ENCODE results near the gene ZEB2.
A peak's percentile ranks its signal among the peaks of the same experiment; 100 is the strongest.

Gene ZEB2

DNA sequence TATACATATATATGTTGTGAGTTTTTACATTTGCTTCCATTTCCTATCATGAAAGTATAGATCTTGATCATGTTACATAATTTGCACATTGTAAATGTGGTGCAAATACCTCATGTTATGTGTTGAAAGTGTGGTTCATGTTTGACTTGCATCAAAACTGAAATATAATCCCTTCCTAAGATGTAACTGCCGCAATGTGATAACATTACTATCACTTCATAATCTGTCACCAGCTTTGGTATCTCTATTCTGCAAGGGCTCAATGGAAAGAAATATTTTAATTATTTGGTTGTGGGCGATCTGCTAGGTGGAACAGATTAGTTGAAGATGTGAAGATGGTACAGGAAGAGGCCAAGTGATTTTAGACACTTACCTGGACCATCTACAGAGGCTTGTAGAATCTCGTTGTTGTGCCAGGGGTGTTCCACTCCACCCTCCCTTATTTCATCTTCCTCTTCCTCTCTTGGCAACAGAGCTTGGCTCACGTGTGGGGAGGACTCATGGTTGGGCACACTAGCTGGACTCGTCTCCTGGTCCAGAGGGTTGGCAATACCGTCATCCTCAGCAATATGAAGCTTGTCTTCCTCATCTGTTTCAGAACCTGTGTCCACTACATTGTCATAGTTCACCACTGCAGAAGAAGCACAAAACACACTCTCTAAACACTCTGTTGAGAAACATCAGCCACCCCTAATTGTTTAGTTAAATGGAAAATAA is 90.4 kb downstream of the ZEB2 start:
- ChIA-PET POLR2A (no interaction called here), CTCF (interaction anchor here (1.0 to 1.5 kb wide), 4 partner anchors 8 to 30 kb away, joined by 3 to 4 read pairs (median 4); no protein-coding TSS in a partner anchor)
- 86% methylated on average over 3 of the region's 6 CpGs for WGBS (ENCODE audit: insufficient coverage)
- Histone ChIP-seq H3K27ac (ENCODE audit: insufficient read depth in 1 of 2, low read depth in 1 of 2, low read length in 2 of 2, poor library complexity in 1 of 2, severe bottlenecking in 2 of 2) (no peak overlapping the region), H3K9me3 (ENCODE audit: control extremely low read depth in 1 of 5, control insufficient read depth in 4 of 5, insufficient read depth in 2 of 5, low read depth in 1 of 5, low read length in 4 of 5) (no peaks in the 10 kb centered on the region), H3K27me3 (replicated peaks in 2 of 5; ENCODE audit: control insufficient read depth in 4 of 5, insufficient read depth in 5 of 5, low read length in 4 of 5) (no peaks in the 10 kb centered on the region), H3K4me1 (ENCODE audit: control extremely low read depth in 1 of 4, control insufficient read depth in 4 of 4, insufficient read depth in 4 of 4, low read length in 3 of 4) (peaks cover 16 to 51% (median 35%) of the 10 kb centered on the region in 4 experiments), H3K36me3 (ENCODE audit: control insufficient read depth in 4 of 4, insufficient read depth in 4 of 4, low read length in 3 of 4) (peaks cover 12 to 51% (median 27%) of the 10 kb centered on the region in 4 experiments), H3K4me3 (ENCODE audit: control insufficient read depth in 1 of 7, extremely low read depth in 1 of 7, insufficient read depth in 4 of 7, low read depth in 2 of 7, low read length in 6 of 7) (no peak overlapping the region)
- DNase-seq, result no peak

DNA sequence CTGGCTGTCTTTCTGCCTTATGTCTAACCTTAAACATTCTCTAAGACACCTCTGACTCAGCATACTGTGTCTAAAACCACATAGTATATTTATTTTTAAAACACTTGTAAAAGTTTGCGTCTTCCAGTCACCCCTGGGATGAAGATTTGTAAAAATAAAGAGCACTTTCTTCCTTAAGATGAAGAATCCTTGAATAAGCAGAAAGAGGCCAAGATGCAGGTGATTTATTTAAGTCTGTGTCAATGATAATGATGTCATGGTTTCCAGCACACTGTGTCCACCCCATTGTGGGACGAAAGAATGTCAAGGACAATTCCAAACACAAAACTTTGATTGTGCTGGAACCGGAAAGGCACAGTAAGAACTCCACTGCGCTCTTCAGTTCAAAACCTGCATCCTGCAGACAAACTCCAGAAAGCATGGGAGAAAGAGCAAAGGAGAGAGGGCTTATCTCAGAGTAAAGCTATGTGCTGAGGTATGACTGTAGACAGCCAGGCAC is 92.9 kb downstream of the ZEB2 start:
- Histone ChIP-seq H3K4me1 (ENCODE audit: control extremely low read depth in 1 of 4, control insufficient read depth in 4 of 4, insufficient read depth in 4 of 4, low read length in 3 of 4) (peaks cover 8 to 35% (median 30%) of the 10 kb centered on the region in 4 experiments), H3K9me3 (ENCODE audit: control extremely low read depth in 1 of 5, control insufficient read depth in 4 of 5, insufficient read depth in 2 of 5, low read depth in 1 of 5, low read length in 4 of 5) (no peaks in the 10 kb centered on the region), H3K36me3 (ENCODE audit: control insufficient read depth in 4 of 4, insufficient read depth in 4 of 4, low read length in 3 of 4) (peaks cover 15 to 60% (median 34%) of the 10 kb centered on the region in 4 experiments), H3K27ac (ENCODE audit: insufficient read depth in 1 of 2, low read depth in 1 of 2, low read length in 2 of 2, poor library complexity in 1 of 2, severe bottlenecking in 2 of 2) (peak overlapping the region in 1 of 2 experiments; percentile 36), H3K4me3 (ENCODE audit: control insufficient read depth in 1 of 7, extremely low read depth in 1 of 7, insufficient read depth in 4 of 7, low read depth in 2 of 7, low read length in 6 of 7) (no peak overlapping the region), H3K27me3 (replicated peaks in 2 of 5; ENCODE audit: control insufficient read depth in 4 of 5, insufficient read depth in 5 of 5, low read length in 4 of 5) (no peaks in the 10 kb centered on the region)
- no peak for DNase-seq
- ChIA-PET POLR2A (no interaction called here), CTCF (no interaction called here)
- whole genome bisulfite sequencing (ENCODE audit: insufficient coverage), result 80% methylated on average over 3 of the region's 4 CpGs

DNA sequence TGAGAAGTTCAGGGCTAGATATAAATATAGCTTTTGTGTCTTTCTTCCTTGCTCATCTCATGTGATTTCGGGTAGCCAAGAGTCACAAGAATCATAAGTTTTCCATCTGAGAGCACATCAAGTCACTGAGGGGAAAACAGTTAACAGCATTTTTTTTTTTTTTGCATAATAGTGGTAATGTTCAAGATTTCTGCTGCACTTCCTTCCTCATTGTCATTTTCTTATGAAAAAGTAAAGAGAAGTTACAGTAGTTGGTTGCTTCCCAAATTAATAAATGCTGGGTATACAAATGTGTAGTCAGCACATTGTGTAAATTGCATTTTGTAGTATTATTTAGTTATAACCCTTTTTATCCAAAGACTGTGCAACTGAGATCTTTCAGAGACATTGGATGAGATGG is 93.6 kb downstream of the ZEB2 start:
- Histone ChIP-seq H3K4me3 (ENCODE audit: control insufficient read depth in 1 of 7, extremely low read depth in 1 of 7, insufficient read depth in 4 of 7, low read depth in 2 of 7, low read length in 6 of 7) (no peak overlapping the region), H3K9me3 (ENCODE audit: control extremely low read depth in 1 of 5, control insufficient read depth in 4 of 5, insufficient read depth in 2 of 5, low read depth in 1 of 5, low read length in 4 of 5) (no peaks in the 10 kb centered on the region), H3K27ac (ENCODE audit: insufficient read depth in 1 of 2, low read depth in 1 of 2, low read length in 2 of 2, poor library complexity in 1 of 2, severe bottlenecking in 2 of 2) (no peak overlapping the region), H3K4me1 (ENCODE audit: control extremely low read depth in 1 of 4, control insufficient read depth in 4 of 4, insufficient read depth in 4 of 4, low read length in 3 of 4) (peaks cover 8 to 31% (median 27%) of the 10 kb centered on the region in 4 experiments), H3K27me3 (replicated peaks in 2 of 5; ENCODE audit: control insufficient read depth in 4 of 5, insufficient read depth in 5 of 5, low read length in 4 of 5) (no peaks in the 10 kb centered on the region), H3K36me3 (ENCODE audit: control insufficient read depth in 4 of 4, insufficient read depth in 4 of 4, low read length in 3 of 4) (peaks cover 15 to 66% (median 37%) of the 10 kb centered on the region in 4 experiments)
- DNase-seq, result peak in 2 of 3 donors; percentile 42 to 43
- WGBS (ENCODE audit: insufficient coverage), result no CpG with 5 or more reads among the region's 1 CpG
- ChIA-PET CTCF (no interaction called here), POLR2A (interaction anchor here (0.7 kb wide), 1 partner anchor 231 kb away, joined by 3 read pairs; no protein-coding TSS in a partner anchor)

DNA sequence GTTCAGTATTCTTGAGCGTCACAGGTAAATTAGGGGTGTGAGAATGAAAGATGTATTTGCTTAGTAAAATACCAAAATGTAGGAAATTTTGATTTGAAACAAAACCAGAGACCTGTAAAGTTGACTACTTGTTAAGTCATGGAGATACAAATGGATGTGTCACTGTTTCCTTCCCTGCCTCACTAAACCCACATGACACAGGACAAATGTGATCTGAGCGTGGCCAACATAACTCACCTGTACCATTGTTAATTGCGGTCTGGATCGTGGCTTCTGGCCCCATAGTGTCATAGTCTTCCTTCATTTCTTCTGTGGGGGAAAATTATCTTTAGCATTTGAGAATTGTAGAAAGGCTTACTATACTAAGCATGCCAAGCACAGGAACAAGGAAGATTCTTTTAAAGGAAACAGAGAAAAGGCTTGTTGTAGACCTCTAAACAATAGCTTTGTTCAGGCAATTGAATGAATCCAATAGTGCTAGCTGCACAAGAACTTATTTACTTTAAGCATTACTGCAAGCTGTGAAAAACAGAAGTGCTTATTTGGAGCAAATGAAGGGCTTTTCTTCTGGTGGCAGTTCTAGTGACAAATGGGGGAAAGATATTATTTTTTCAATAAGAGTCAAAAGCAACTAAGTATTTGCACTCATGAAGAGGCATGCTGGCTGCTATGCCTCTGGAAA is 95.2 kb downstream of the ZEB2 start:
- peak in 1 of 3 donors; percentile 44 for DNase-seq
- H3K4me1 ChIP-seq (ENCODE audit: control extremely low read depth in 1 of 4, control insufficient read depth in 4 of 4, insufficient read depth in 4 of 4, low read length in 3 of 4), result peaks cover 6 to 28% (median 24%) of the 10 kb centered on the region in 4 experiments
- peaks cover 14 to 73% (median 49%) of the 10 kb centered on the region in 4 experiments for H3K36me3 ChIP-seq (ENCODE audit: control insufficient read depth in 4 of 4, insufficient read depth in 4 of 4, low read length in 3 of 4)
- no peak overlapping the region for H3K27ac ChIP-seq (ENCODE audit: insufficient read depth in 1 of 2, low read depth in 1 of 2, low read length in 2 of 2, poor library complexity in 1 of 2, severe bottlenecking in 2 of 2)
- H3K9me3 ChIP-seq (ENCODE audit: control extremely low read depth in 1 of 5, control insufficient read depth in 4 of 5, insufficient read depth in 2 of 5, low read depth in 1 of 5, low read length in 4 of 5), result no peaks in the 10 kb centered on the region
- no peak overlapping the region for H3K4me3 ChIP-seq (ENCODE audit: control insufficient read depth in 1 of 7, extremely low read depth in 1 of 7, insufficient read depth in 4 of 7, low read depth in 2 of 7, low read length in 6 of 7)
- no CpG with 5 or more reads among the region's 4 CpGs for WGBS (ENCODE audit: insufficient coverage)
- ChIA-PET CTCF (interaction anchor here (0.6 kb wide), 1 partner anchor 19 kb away, joined by 3 read pairs; no protein-coding TSS in a partner anchor), POLR2A (no interaction called here)
- H3K27me3 ChIP-seq (replicated peaks in 2 of 5; ENCODE audit: control insufficient read depth in 4 of 5, insufficient read depth in 5 of 5, low read length in 4 of 5), result no peaks in the 10 kb centered on the region

DNA sequence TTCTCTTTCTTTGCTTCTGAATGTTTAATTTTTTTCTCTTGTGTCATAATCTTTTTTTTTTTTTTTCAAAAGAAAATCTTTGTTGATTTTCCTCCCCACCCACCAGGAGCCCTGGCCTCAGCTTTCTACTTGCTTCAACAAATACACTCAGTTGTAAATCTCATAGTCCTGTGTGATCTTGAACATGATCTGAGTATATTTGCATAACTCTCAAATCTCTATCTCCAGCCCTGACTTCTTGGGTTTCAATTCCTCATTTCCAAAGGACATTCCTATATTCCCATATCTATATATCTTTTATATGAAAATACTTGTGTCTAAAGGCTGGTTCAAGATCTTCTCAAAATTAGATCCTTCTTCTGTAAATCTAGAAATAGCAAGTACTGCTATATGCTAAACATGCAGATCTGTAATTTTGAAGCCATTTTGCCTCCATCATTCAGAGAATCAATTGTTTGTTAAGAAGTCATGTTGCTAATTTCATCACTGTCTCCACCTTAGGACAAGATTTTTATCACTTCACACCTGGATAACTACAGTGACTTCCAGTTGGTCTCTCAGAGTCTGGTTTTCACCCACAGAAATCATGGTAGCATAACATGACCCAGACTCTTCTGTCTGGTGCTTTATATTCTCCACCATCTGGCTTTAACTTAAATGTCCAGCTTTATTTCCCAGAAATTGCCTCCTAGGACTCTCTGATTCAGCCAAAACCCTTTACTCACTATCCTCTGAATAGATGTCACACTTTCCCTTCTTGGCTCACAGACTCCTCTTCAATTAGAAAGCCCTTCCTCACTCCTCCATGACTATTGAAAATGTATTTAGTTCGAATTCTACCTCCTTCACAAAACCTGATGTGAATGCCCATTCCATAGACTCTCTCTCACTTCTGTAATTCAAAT is 98.1 kb downstream of the ZEB2 start:
- Histone ChIP-seq H3K27me3 (replicated peaks in 2 of 5; ENCODE audit: control insufficient read depth in 4 of 5, insufficient read depth in 5 of 5, low read length in 4 of 5) (no peaks in the 10 kb centered on the region), H3K4me3 (ENCODE audit: control insufficient read depth in 1 of 7, extremely low read depth in 1 of 7, insufficient read depth in 4 of 7, low read depth in 2 of 7, low read length in 6 of 7) (no peak overlapping the region), H3K36me3 (ENCODE audit: control insufficient read depth in 4 of 4, insufficient read depth in 4 of 4, low read length in 3 of 4) (peaks cover 10 to 68% (median 51%) of the 10 kb centered on the region in 4 experiments), H3K27ac (ENCODE audit: insufficient read depth in 1 of 2, low read depth in 1 of 2, low read length in 2 of 2, poor library complexity in 1 of 2, severe bottlenecking in 2 of 2) (no peak overlapping the region), H3K9me3 (ENCODE audit: control extremely low read depth in 1 of 5, control insufficient read depth in 4 of 5, insufficient read depth in 2 of 5, low read depth in 1 of 5, low read length in 4 of 5) (no peaks in the 10 kb centered on the region), H3K4me1 (ENCODE audit: control extremely low read depth in 1 of 4, control insufficient read depth in 4 of 4, insufficient read depth in 4 of 4, low read length in 3 of 4) (peaks cover 2 to 21% (median 18%) of the 10 kb centered on the region in 4 experiments)
- DNase-seq, result no peak
- ChIA-PET CTCF (interaction anchor here (0.6 to 0.8 kb wide), 2 partner anchors 13 to 71 kb away, joined by 3 read pairs; no protein-coding TSS in a partner anchor), POLR2A (interaction anchor here (0.6 to 0.7 kb wide), 2 partner anchors 42 to 80 kb away, joined by 4 read pairs; no protein-coding TSS in a partner anchor)
- 100% methylated on average over 1 of the region's 1 CpG for WGBS (ENCODE audit: insufficient coverage)

DNA sequence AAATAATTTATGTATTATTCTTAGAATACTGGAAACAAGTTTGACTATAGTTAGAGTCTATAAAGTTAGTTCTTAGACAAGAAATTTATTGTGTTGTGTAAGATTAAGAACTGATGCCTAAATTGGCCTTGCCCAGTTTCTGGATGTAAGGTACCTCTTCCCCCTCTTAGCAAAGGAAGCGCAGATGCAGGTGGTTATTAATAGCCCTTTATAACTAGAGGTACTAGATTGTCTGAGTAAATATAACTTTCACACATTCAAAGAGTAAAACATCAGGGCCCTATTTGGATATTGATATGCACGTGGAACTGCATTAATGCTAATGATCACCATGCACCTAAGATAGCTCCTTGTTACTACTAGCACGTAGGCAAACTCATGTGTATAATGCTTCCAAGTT is 100.7 kb downstream of the ZEB2 start:
- H3K4me1 ChIP-seq (ENCODE audit: control extremely low read depth in 1 of 4, control insufficient read depth in 4 of 4, insufficient read depth in 4 of 4, low read length in 3 of 4), result peaks cover 0 to 7% (median 2%) of the 10 kb centered on the region in 4 experiments
- H3K4me3 ChIP-seq (ENCODE audit: control insufficient read depth in 1 of 7, extremely low read depth in 1 of 7, insufficient read depth in 4 of 7, low read depth in 2 of 7, low read length in 6 of 7), result no peak overlapping the region
- CTCF ChIA-PET, result no interaction called here
- no peak for DNase-seq
- 100% methylated on average over 2 of the region's 3 CpGs for WGBS (ENCODE audit: insufficient coverage)
- POLR2A ChIA-PET, result no interaction called here
- H3K27ac ChIP-seq (ENCODE audit: insufficient read depth in 1 of 2, low read depth in 1 of 2, low read length in 2 of 2, poor library complexity in 1 of 2, severe bottlenecking in 2 of 2), result no peak overlapping the region
- no peaks in the 10 kb centered on the region for H3K9me3 ChIP-seq (ENCODE audit: control extremely low read depth in 1 of 5, control insufficient read depth in 4 of 5, insufficient read depth in 2 of 5, low read depth in 1 of 5, low read length in 4 of 5)
- peaks cover 7 to 77% (median 55%) of the 10 kb centered on the region in 4 experiments for H3K36me3 ChIP-seq (ENCODE audit: control insufficient read depth in 4 of 4, insufficient read depth in 4 of 4, low read length in 3 of 4)
- H3K27me3 ChIP-seq (replicated peaks in 2 of 5; ENCODE audit: control insufficient read depth in 4 of 5, insufficient read depth in 5 of 5, low read length in 4 of 5), result no peaks in the 10 kb centered on the region
